ENCODE results near the gene HGS.

DNA sequence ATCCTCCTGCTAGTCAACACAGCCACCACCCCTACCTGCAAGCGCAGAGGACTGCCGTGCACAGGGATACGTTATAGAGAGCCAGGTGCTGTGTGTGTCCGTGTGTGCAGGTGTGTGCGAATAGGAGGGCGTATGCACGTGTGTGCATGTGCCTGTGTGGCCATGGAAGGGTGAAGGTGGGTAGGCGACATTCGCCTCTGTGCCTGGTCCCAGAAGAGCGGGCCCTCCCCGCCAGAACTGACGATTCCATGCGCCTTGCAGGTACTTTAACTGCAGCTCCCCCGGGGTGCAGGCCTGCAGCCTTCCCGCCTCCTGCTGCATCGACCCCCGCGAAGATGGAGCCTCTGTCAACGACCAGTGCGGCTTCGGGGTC is 36.2 kb upstream of the HGS start:
- TF ChIP-seq SP1 (IDR thresholded peaks at IDR 0.05), result no peak
- no peak for TF ChIP-seq FOXM1 (IDR thresholded peaks at IDR 0.05; ENCODE audit: borderline replicate concordance)
- no peak for TF ChIP-seq NFRKB (IDR thresholded peaks at IDR 0.05)
- no peak for TF ChIP-seq FOXK2 (IDR thresholded peaks at IDR 0.05)
- no peak for TF ChIP-seq FOXA1 (IDR thresholded peaks at IDR 0.05)
- TF ChIP-seq TARDBP (IDR thresholded peaks at IDR 0.05), result no peak
- TF ChIP-seq BHLHE40 (IDR thresholded peaks at IDR 0.05; ENCODE audit: borderline replicate concordance), result no peak
- no peak for TF ChIP-seq ARNT (IDR thresholded peaks at IDR 0.05)
- TF ChIP-seq CTBP1 (IDR thresholded peaks at IDR 0.05; ENCODE audit: borderline replicate concordance), result no peak
- TF ChIP-seq ZNF384 (IDR thresholded peaks at IDR 0.05), result no peak
- TF ChIP-seq LEF1 (IDR thresholded peaks at IDR 0.05; ENCODE audit: borderline replicate concordance), result no peak
